Endodermal cell (in vitro differentiated cells): ENCODE data around the gene CYP4F3. TPM values are rescaled to one million over a fixed set of nuclear protein-coding genes. Genes with fewer than 3 reads are reported as not detected.

ENCODE experiments used
- DNase-seq: peaks from one replicate; pipeline ENCODE4 v3.0.0-alpha.2; 2017
- H3K27ac ChIP-seq: 2 replicates; pipeline ENCODE4 v1.5.1; 2013; ENCODE audit warnings: mild to moderate bottlenecking, low read depth, low read length, moderate library complexity
- H3K27me3 ChIP-seq: 2 replicates; pipeline ENCODE4 v1.6.1; 2013; ENCODE audit warnings: mild to moderate bottlenecking, low read length, moderate library complexity; ENCODE audit not compliant: insufficient read depth, control insufficient read depth, poor library complexity, severe bottlenecking
- H3K36me3 ChIP-seq: 2 replicates; pipeline ENCODE4 v1.7.0; 2013; ENCODE audit warnings: mild to moderate bottlenecking, low read length, moderate library complexity; ENCODE audit not compliant: control insufficient read depth, insufficient read depth
- H3K4me1 ChIP-seq: one replicate; pipeline ENCODE4 v1.7.0; 2013; ENCODE audit warnings: low read length; ENCODE audit not compliant: control insufficient read depth, insufficient read depth
- H3K4me3 ChIP-seq: 2 replicates; pipeline ENCODE4 v1.5.1; 2013; ENCODE audit warnings: mild to moderate bottlenecking, low read length, moderate library complexity
- H3K9ac ChIP-seq: 2 replicates; pipeline ENCODE4 v1.6.1; 2013; ENCODE audit warnings: mild to moderate bottlenecking, low read length, moderate library complexity; ENCODE audit not compliant: poor library complexity, severe bottlenecking; ENCODE audit errors: extremely low read depth
- H3K9me3 ChIP-seq: 2 replicates; pipeline ENCODE4 v1.6.1; 2013; ENCODE audit warnings: mild to moderate bottlenecking, low read length, moderate library complexity; ENCODE audit not compliant: control insufficient read depth
- H3K27ac Mint-ChIP-seq: 2 replicates; pipeline ENCODE4 v1.8.0; 2020; ENCODE audit warnings: mixed read lengths
- H3K27me3 Mint-ChIP-seq: 2 replicates; pipeline ENCODE4 v1.8.0; 2021; ENCODE audit warnings: mild to moderate bottlenecking, mixed read lengths; ENCODE audit not compliant: insufficient read depth
- H3K36me3 Mint-ChIP-seq: 2 replicates; pipeline ENCODE4 v1.8.0; 2020; ENCODE audit warnings: low read depth, mixed read lengths
- H3K4me1 Mint-ChIP-seq: 2 replicates; pipeline ENCODE4 v1.8.0; 2020; ENCODE audit warnings: mixed read lengths
- H3K4me3 Mint-ChIP-seq: 2 replicates; pipeline ENCODE4 v1.8.0; 2020; ENCODE audit warnings: mild to moderate bottlenecking, moderate library complexity, mixed read lengths
- H3K9me3 Mint-ChIP-seq: 2 replicates; pipeline ENCODE4 v1.8.0; 2020; ENCODE audit warnings: mild to moderate bottlenecking, mixed read lengths
- WGBS, 2 experiments: methylation state at CpG; one replicate each; pipeline versions ENCODE4 v1.1.5 to v1.1.7; 2013; ENCODE audit warnings: missing lambda C conversion rate in 2 of 2, mixed read lengths in 1 of 2; ENCODE audit not compliant: insufficient coverage in 1 of 2, insufficient read length in 1 of 2; 5-methylcytosine and 5-hydroxymethylcytosine counted together
- total RNA-seq, 2 donors: library from RNA; stranded (reverse); fragmentation: NEBNext Ultra II Directional in 1 of 2; extraction: Animal tissue kit (Norgen Biotek cat#: 25700) in 1 of 2; gene quantifications; 2 replicates in 1 of 2; 3 replicates in 1 of 2; pipeline ENCODE4 v1.2.1, GENCODE V29; 2021
- TF ChIP-seq, protein P1 (sequence below): fragments of 200-600 bp; sonication (generic); conservative IDR thresholded peaks from 2 replicates; pipeline ENCODE4 v1.5.0; 2021; ENCODE audit warnings: antibody characterized with exemption, mild to moderate bottlenecking

Gene CYP4F3
- total RNA-seq, 2 donors from 2014 or later, result not detected

DNA sequence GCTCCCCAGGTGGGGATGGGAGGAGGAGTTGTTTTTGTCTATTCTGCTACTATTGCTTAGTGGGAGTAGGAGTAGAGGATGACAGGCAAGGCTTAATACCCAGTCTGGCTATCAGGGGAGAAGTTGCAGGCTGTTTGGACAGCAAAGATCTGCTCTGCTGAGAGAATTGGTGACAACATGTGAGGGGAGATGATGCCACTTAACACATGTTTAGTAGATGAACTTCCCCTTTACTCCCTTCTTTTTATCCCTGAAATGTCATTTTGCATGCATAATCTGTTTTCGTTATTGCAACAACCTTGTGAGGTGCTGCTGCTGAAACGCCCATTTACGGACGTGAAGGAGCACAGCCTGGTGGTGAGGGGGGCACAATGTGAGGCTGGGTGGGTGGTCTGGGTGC, 29.2 kb downstream of the CYP4F3 start:
- H3K4me1 Mint-ChIP-seq, result no peaks in the 10 kb centered on the region
- WGBS, 2 experiments, result 80 to 87% methylated on average over 3 to 4 of the region's 4 CpGs
- H3K27ac Mint-ChIP-seq, result no peak overlapping the region
- no peaks in the 10 kb centered on the region for H3K36me3 Mint-ChIP-seq
- Histone ChIP-seq H3K36me3 (no peaks in the 10 kb centered on the region), H3K4me1 (no peaks in the 10 kb centered on the region), H3K27ac (no peak overlapping the region), H3K9ac (no peak overlapping the region), H3K27me3 (no peaks in the 10 kb centered on the region), H3K4me3 (no peak overlapping the region), H3K9me3 (peaks cover 55% of the 10 kb centered on the region)
- no peak overlapping the region for H3K4me3 Mint-ChIP-seq
- H3K27me3 Mint-ChIP-seq, result no peaks in the 10 kb centered on the region
- TF ChIP-seq, protein P1, sequence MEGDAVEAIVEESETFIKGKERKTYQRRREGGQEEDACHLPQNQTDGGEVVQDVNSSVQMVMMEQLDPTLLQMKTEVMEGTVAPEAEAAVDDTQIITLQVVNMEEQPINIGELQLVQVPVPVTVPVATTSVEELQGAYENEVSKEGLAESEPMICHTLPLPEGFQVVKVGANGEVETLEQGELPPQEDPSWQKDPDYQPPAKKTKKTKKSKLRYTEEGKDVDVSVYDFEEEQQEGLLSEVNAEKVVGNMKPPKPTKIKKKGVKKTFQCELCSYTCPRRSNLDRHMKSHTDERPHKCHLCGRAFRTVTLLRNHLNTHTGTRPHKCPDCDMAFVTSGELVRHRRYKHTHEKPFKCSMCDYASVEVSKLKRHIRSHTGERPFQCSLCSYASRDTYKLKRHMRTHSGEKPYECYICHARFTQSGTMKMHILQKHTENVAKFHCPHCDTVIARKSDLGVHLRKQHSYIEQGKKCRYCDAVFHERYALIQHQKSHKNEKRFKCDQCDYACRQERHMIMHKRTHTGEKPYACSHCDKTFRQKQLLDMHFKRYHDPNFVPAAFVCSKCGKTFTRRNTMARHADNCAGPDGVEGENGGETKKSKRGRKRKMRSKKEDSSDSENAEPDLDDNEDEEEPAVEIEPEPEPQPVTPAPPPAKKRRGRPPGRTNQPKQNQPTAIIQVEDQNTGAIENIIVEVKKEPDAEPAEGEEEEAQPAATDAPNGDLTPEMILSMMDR, result no peak
- H3K9me3 Mint-ChIP-seq, result peaks cover 12% of the 10 kb centered on the region
- DNase-seq, result no peak

GRCh38 chr19:15671237-15671821, 30.6 kb downstream of the CYP4F3 start:
- Mint-ChIP-seq H3K27ac (no peak overlapping the region), H3K4me1 (no peaks in the 10 kb centered on the region), H3K36me3 (no peaks in the 10 kb centered on the region), H3K27me3 (no peaks in the 10 kb centered on the region), H3K4me3 (no peak overlapping the region), H3K9me3 (peaks cover 24% of the 10 kb centered on the region)
- Histone ChIP-seq H3K4me3 (no peak overlapping the region), H3K4me1 (no peaks in the 10 kb centered on the region), H3K27me3 (no peaks in the 10 kb centered on the region), H3K9ac (no peak overlapping the region), H3K9me3 (peaks cover 44% of the 10 kb centered on the region), H3K27ac (no peak overlapping the region), H3K36me3 (no peaks in the 10 kb centered on the region)
- 76 to 77% methylated on average over 5 of the region's 5 CpGs for WGBS, 2 experiments
- no peak for DNase-seq
- TF ChIP-seq, protein P1, result no peak

DNA sequence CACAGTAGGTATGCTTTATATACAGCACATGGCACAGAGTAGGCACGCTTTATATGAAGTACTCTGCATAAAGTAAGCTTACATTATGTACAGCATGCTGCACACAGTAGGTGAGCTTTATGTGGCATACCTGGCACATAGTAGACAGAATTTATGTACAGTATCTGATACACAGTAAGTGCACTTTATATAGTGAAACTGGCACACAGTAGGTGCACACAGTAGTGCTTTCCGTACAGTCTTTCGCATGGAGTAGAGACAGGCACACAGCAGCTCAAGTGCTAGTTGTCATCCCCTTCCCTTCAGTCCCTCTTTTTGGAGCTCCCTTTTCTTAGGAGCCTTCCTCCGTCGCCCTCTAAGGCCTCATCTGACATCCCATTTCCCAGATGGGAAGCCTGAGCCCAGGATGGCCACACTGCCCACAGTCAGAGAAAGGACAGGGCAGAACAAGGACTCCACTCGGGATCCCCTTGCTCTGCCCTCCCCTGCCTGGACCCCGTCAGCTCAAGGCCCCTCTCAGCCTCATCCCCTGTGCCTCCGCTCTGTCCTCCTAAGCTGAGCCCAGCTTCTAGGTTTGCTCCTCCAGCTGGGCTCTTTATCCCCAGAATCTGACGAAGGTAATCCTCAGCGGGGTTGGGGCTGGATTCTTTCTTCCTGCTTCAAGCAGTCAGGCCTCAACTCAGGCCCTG, 31.3 kb downstream of the CYP4F3 start:
- Mint-ChIP-seq H3K36me3 (no peaks in the 10 kb centered on the region), H3K4me1 (no peaks in the 10 kb centered on the region), H3K9me3 (peaks cover 27% of the 10 kb centered on the region), H3K27me3 (no peaks in the 10 kb centered on the region), H3K27ac (no peak overlapping the region), H3K4me3 (no peak overlapping the region)
- no peak for DNase-seq
- Histone ChIP-seq H3K4me1 (no peaks in the 10 kb centered on the region), H3K27ac (no peak overlapping the region), H3K9ac (no peak overlapping the region), H3K36me3 (no peaks in the 10 kb centered on the region), H3K4me3 (no peak overlapping the region), H3K27me3 (no peaks in the 10 kb centered on the region), H3K9me3 (peaks cover 37% of the 10 kb centered on the region)
- WGBS, 2 experiments, result 52 to 66% methylated on average over 8 to 10 of the region's 10 CpGs
- TF ChIP-seq, protein P1, result no peak
